Activated CD4-positive, CD25-positive, alpha-beta regulatory T cell treated with anti-CD3 and anti-CD28 coated beads, Interleukin-2, amount 50 U/mL, for 24 hours (primary cell): Measurements from ENCODE around the gene FNDC10.
"Not testable (repeated sequence)": the region's sequence is repeated elsewhere in the genome, so short reads cannot be mapped to it uniquely, and the experiment has no call there.

ENCODE experiments used
- ATAC-seq, 2 donors: fragments of 150-1000 bp; cut with Tn5 transposase; one replicate each; pipeline ENCODE4 v1.10.0; 2021; ENCODE audit warnings: mild to moderate bottlenecking in 1 of 2, moderate library complexity in 1 of 2

Gene FNDC10

GRCh38 chr1:1564268-1564667 lies 35.7 kb downstream of the FNDC10 start:
- no peak for ATAC-seq

GRCh38 chr1:1563688-1564087 lies 36.2 kb downstream of the FNDC10 start:
- no peak for ATAC-seq

- no peak for ATAC-seq
These were observed 37.3 kb downstream of the FNDC10 start for GRCh38 chr1:1562556-1563195.

GRCh38 chr1:1561801-1562470 lies 38.0 kb downstream of the FNDC10 start:
- ATAC-seq: no peak

- no peak for ATAC-seq
These were observed 39.8 kb downstream of the FNDC10 start for GRCh38 chr1:1560178-1560577.

GRCh38 chr1:1559066-1559465 lies 40.9 kb downstream of the FNDC10 start:
- no peak for ATAC-seq

GRCh38 chr1:1558591-1558990 lies 41.3 kb downstream of the FNDC10 start:
- no peak for ATAC-seq

- not testable (repeated sequence) for ATAC-seq
These were observed 42.2 kb downstream of the FNDC10 start for GRCh38 chr1:1557688-1558087.

GRCh38 chr1:1556961-1557360 lies 43.0 kb downstream of the FNDC10 start:
- not testable (repeated sequence) for ATAC-seq

GRCh38 chr1:1556505-1556904 lies 43.4 kb downstream of the FNDC10 start:
- ATAC-seq: no peak

- no peak for ATAC-seq
These were observed 44.7 kb downstream of the FNDC10 start for GRCh38 chr1:1554926-1555915.

- ATAC-seq: no peak
These were observed 45.4 kb downstream of the FNDC10 start for GRCh38 chr1:1554550-1554925.

GRCh38 chr1:1553821-1554494 lies 46.0 kb downstream of the FNDC10 start:
- no peak for ATAC-seq

- no peak for ATAC-seq
These were observed 47.7 kb downstream of the FNDC10 start for GRCh38 chr1:1552263-1552639.

GRCh38 chr1:1551524-1552262 lies 48.2 kb downstream of the FNDC10 start:
- no peak for ATAC-seq

- ATAC-seq: no peak
These were observed 49.1 kb downstream of the FNDC10 start for GRCh38 chr1:1550591-1551432.

- no peak for ATAC-seq
These were observed 49.8 kb downstream of the FNDC10 start for GRCh38 chr1:1550087-1550486.

- ATAC-seq: no peak
These were observed 51.3 kb downstream of the FNDC10 start for GRCh38 chr1:1548591-1548990.
